ENCODE data around the gene FSIP1.
A peak's percentile ranks its signal among the peaks of the same experiment; 100 is the strongest.

Gene FSIP1

GRCh38 chr15:39782441-39783138, at the start of gene FSIP1:
Gene FSIP1, minus strand, starts transcription at chr15:39782841. Its CDS starts 6,317 bp downstream, at chr15:39776524.
- POLR2A ChIA-PET: interaction anchor here (0.5 to 1.3 kb wide), 3 partner anchors 17 to 492 kb away, joined by 3 to 5 read pairs (median 4); partner anchors contain the start of gene EIF2AK4

GRCh38 chr15:39830166-39830565, 47.5 kb upstream of the FSIP1 start:
- ChIA-PET CTCF (interaction anchor here (1.2 kb wide), 1 partner anchor 43 kb away, joined by 3 read pairs; no protein-coding TSS in a partner anchor), POLR2A (no interaction called here)
- no peak for DNase-seq (ENCODE audit: extremely low spot score)
- TF ChIP-seq, protein P1, sequence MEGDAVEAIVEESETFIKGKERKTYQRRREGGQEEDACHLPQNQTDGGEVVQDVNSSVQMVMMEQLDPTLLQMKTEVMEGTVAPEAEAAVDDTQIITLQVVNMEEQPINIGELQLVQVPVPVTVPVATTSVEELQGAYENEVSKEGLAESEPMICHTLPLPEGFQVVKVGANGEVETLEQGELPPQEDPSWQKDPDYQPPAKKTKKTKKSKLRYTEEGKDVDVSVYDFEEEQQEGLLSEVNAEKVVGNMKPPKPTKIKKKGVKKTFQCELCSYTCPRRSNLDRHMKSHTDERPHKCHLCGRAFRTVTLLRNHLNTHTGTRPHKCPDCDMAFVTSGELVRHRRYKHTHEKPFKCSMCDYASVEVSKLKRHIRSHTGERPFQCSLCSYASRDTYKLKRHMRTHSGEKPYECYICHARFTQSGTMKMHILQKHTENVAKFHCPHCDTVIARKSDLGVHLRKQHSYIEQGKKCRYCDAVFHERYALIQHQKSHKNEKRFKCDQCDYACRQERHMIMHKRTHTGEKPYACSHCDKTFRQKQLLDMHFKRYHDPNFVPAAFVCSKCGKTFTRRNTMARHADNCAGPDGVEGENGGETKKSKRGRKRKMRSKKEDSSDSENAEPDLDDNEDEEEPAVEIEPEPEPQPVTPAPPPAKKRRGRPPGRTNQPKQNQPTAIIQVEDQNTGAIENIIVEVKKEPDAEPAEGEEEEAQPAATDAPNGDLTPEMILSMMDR (IDR thresholded peaks at IDR 0.05; ENCODE audit: control extremely low read depth, extremely low read depth, low read depth, missing control alignments): no peak

More at GRCh38 chr15:39782441-39783138, at the start of gene FSIP1:
- TF ChIP-seq, protein P1 (IDR thresholded peaks at IDR 0.05; ENCODE audit: control extremely low read depth, extremely low read depth, low read depth, missing control alignments): no peak
- DNase-seq (ENCODE audit: extremely low spot score): peak; percentile 99
- CTCF ChIA-PET: interaction anchor here (0.6 to 2.2 kb wide), 4 partner anchors 26 to 496 kb away, joined by 3 to 8 read pairs (median 6); no protein-coding TSS in a partner anchor

DNA sequence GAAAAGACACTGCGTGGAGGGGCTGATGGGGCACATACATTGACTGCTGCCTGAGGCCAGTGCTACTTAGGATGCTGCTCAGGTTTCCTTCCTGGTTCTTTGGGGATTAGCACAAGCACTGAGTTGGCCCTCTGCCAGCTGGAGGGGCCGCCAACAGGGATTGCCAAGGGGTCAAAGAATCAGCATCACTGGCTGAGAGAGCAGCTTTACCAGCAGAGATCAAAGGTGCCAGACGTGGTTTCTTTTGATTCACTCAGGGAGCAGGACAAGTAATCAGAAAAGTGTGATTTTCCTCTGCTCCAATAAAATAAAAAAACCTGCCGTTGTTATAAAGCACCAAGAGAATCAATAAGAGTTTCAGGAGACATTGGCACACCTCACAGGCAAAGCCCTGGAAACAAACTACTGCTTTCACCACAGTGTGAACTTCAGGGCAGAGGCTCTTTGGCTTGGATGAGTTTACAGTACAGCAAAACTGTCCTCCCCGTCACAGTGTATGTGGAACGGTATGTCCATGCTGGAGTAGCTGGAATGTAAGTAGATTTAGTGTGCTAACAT, 45.8 kb upstream of the FSIP1 start:
- DNase-seq (ENCODE audit: extremely low spot score): no peak
- ChIA-PET CTCF (interaction anchor here (0.7 kb wide), 1 partner anchor 25 kb away, joined by 3 read pairs; no protein-coding TSS in a partner anchor), POLR2A (no interaction called here)
- TF ChIP-seq, protein P1 (IDR thresholded peaks at IDR 0.05; ENCODE audit: control extremely low read depth, extremely low read depth, low read depth, missing control alignments): no peak

- TF ChIP-seq, protein P1 (IDR thresholded peaks at IDR 0.05; ENCODE audit: control extremely low read depth, extremely low read depth, low read depth, missing control alignments): no peak
- no peak for DNase-seq (ENCODE audit: extremely low spot score)
- ChIA-PET CTCF (interaction anchor here (1.1 kb wide), 2 partner anchors 9 to 49 kb away, joined by 3 read pairs; no protein-coding TSS in a partner anchor), POLR2A (no interaction called here)
These were observed 44.3 kb upstream of the FSIP1 start for GRCh38 chr15:39826975-39827374.

DNA sequence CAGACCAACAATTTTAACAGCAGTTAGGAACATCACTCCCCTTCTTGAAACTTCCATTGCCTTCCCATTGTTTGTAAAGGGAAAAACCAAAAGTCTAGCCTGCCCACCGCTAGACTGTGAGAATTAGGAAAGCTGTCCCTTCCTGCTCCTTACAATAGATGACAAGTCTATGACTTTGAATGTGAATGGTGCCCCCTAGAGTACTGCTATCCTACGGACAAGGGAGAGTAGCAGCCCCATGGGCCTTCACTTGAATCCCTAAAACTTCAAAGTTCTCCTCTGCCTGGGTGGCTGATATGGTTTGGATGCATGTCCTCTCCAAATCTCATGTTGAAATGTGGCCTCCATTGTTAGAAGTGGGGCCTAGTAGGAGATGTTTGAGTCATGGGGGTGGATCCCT, 41.0 kb upstream of the FSIP1 start:
- TF ChIP-seq, protein P1 (IDR thresholded peaks at IDR 0.05; ENCODE audit: control extremely low read depth, extremely low read depth, low read depth, missing control alignments): no peak
- CTCF ChIA-PET: no interaction called here
- DNase-seq (ENCODE audit: extremely low spot score): no peak
- POLR2A ChIA-PET: no interaction called here

DNA sequence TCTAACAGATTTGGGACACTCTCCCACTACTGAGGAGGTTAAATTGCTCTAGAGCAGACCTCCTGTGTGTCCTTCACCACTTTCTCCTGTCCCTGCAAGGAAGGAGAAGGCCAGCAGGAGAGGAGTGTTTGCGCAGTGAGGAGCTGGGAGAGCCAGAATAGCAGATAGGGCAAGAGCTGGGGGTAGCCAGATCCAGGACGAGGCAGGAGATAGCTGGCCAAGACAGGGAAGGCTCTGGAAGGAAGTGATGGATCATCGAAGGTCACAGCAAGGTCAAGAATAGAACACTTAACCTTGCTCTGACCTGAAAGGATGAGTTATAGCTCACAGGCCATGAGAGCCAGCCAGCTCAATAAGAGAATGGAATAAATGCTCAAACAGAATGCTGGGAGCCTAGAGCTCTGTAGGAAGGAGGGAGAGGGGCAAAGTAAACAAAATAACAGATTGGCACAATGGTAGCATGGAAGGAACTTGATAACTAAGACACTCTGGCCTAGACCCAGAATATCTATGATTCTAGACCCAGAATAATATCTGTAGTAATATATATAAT, 37.5 kb upstream of the FSIP1 start:
- no peak for DNase-seq (ENCODE audit: extremely low spot score)
- ChIA-PET CTCF (interaction anchor here (0.9 to 2.4 kb wide), 6 partner anchors 14 to 63 kb away, joined by 3 to 7 read pairs (median 5); no protein-coding TSS in a partner anchor), POLR2A (no interaction called here)
- TF ChIP-seq, protein P1 (IDR thresholded peaks at IDR 0.05; ENCODE audit: control extremely low read depth, extremely low read depth, low read depth, missing control alignments): no peak
